A673 (cell line): ENCODE results near the gene THAP12. TPM values are rescaled to one million over a fixed set of nuclear protein-coding genes. Genes with fewer than 3 reads are reported as not detected.

ENCODE experiments used
- BruUV-seq: library from RNA; stranded (reverse); fragments of 400-500 nt; replicated peaks from 2 replicates; lab custom pipeline; 2021; lab: Mats Ljungman, UMichigan
- CTCF ChIA-PET: fragments of 300-600 bp; sonication (Branson Sonifier 250); formaldehyde crosslinking; loops from one replicate; lab custom pipeline; 2022; ENCODE audit warnings: antibody characterized with exemption; lab: Charles Lee
- POLR2A ChIA-PET: fragments of 300-600 bp; sonication (Branson Sonifier 250); formaldehyde crosslinking; loops from one replicate; lab custom pipeline; 2022; ENCODE audit warnings: antibody characterized with exemption; ENCODE audit not compliant: low non-redundant PET; lab: Charles Lee
- DNase-seq: peaks from one replicate; pipeline ENCODE4 v3.0.0-alpha.2; 2015; ENCODE audit warnings: low spot score
- H3K27ac ChIP-seq: fragments of 200-600 bp; sonication (generic); 2 replicates; pipeline ENCODE4 v1.5.1; 2016; ENCODE audit warnings: mixed run types, low read depth, mild to moderate bottlenecking, mixed read lengths, antibody characterized with exemption, low read length; ENCODE audit not compliant: poor library complexity, severe bottlenecking
- H3K27me3 ChIP-seq: fragments of 200-600 bp; sonication (generic); replicated peaks from 2 replicates; pipeline ENCODE4 v1.6.1; 2017; ENCODE audit warnings: mixed run types, low read depth, mild to moderate bottlenecking, mixed read lengths, antibody characterized with exemption, low read length; ENCODE audit not compliant: insufficient read depth, poor library complexity
- H3K36me3 ChIP-seq: fragments of 200-600 bp; sonication (generic); 2 replicates; pipeline ENCODE4 v1.6.1; 2016; ENCODE audit warnings: mixed run types, mild to moderate bottlenecking, mixed read lengths, antibody characterized with exemption, low read length; ENCODE audit not compliant: insufficient read depth, poor library complexity, severe bottlenecking
- H3K4me1 ChIP-seq: fragments of 200-600 bp; sonication (generic); 2 replicates; pipeline ENCODE4 v1.6.1; 2017; ENCODE audit warnings: mixed run types, mild to moderate bottlenecking, mixed read lengths, antibody characterized with exemption, low read length; ENCODE audit not compliant: insufficient read depth, poor library complexity, severe bottlenecking
- H3K4me3 ChIP-seq: fragments of 200-600 bp; sonication (generic); 2 replicates; pipeline ENCODE4 v1.5.1; 2016; ENCODE audit warnings: low read depth, mixed run types, mild to moderate bottlenecking, mixed read lengths, low read length; ENCODE audit not compliant: poor library complexity, severe bottlenecking
- H3K9me3 ChIP-seq: fragments of 200-600 bp; sonication (generic); 2 replicates; pipeline ENCODE4 v1.6.1; 2016; ENCODE audit warnings: mixed run types, low read depth, mild to moderate bottlenecking, mixed read lengths, antibody characterized with exemption, low read length; ENCODE audit not compliant: poor library complexity, severe bottlenecking
- CTCF ChIP-seq: fragments of 300-800, 200-600 bp; sonication (generic); conservative IDR thresholded peaks from 2 replicates; pipeline ENCODE4 v1.5.1; 2017; ENCODE audit warnings: low read depth, mild to moderate bottlenecking, antibody characterized with exemption, low read length, moderate library complexity, mixed read lengths
- EZH2 ChIP-seq: fragments of 200-600 bp; sonication (generic); IDR thresholded peaks from 2 replicates; pipeline ENCODE4 v1.6.1; 2017; ENCODE audit warnings: borderline replicate concordance, low read depth, mild to moderate bottlenecking, mixed read lengths, antibody characterized with exemption, low read length; ENCODE audit not compliant: poor library complexity, severe bottlenecking
- intact Hi-C: fragments of 100-400 bp; cut with micrococcal nuclease; formaldehyde crosslinking; loops from one replicate; pipeline ENCODE4 v1.10.0; 2022; ENCODE audit not compliant: unreplicated experiment
- total RNA-seq: library from RNA; stranded (reverse); gene quantifications from 2 replicates; pipeline ENCODE4 v1.2.3, GENCODE V29; 2021

Gene THAP12
- total RNA-seq, 1 experiment from 2014 or later: 53.1 TPM

- Histone ChIP-seq H3K27me3 (no peaks in the 10 kb centered on the region), H3K36me3 (no peaks in the 10 kb centered on the region), H3K4me3 (no peak overlapping the region), H3K27ac (no peak overlapping the region), H3K4me1 (no peaks in the 10 kb centered on the region), H3K9me3 (no peaks in the 10 kb centered on the region)
- BruUV-seq: no TSS peak
- ChIA-PET CTCF (no interaction called here), POLR2A (no interaction called here)
- no peak for DNase-seq
- no peak for TF ChIP-seq CTCF
- no peak for TF ChIP-seq EZH2
- intact Hi-C loops: no loop called here
Observed at GRCh38 chr11:76394411-76394810, 13.5 kb upstream of the THAP12 start.

GRCh38 chr11:76392870-76393269 is 11.9 kb upstream of the THAP12 start:
- ChIA-PET CTCF (interaction anchor here (0.7 kb wide), 1 partner anchor 10 kb away, joined by 5 read pairs; no protein-coding TSS in a partner anchor), POLR2A (no interaction called here)
- Histone ChIP-seq H3K4me1 (no peaks in the 10 kb centered on the region), H3K36me3 (no peaks in the 10 kb centered on the region), H3K27me3 (no peaks in the 10 kb centered on the region), H3K9me3 (no peaks in the 10 kb centered on the region), H3K4me3 (no peak overlapping the region), H3K27ac (no peak overlapping the region)
- TF ChIP-seq CTCF (no peak), EZH2 (no peak)
- intact Hi-C loops: no loop called here
- DNase-seq: no peak
- BruUV-seq: no TSS peak

GRCh38 chr11:76391811-76392475 is 11.0 kb upstream of the THAP12 start:
- CTCF ChIA-PET: interaction anchor here (0.7 kb wide), 1 partner anchor 11 kb away, joined by 5 read pairs; no protein-coding TSS in a partner anchor

More at GRCh38 chr11:76391811-76392475, 11.0 kb upstream of the THAP12 start:
- Histone ChIP-seq H3K36me3 (no peaks in the 10 kb centered on the region), H3K27ac (no peak overlapping the region), H3K4me3 (no peak overlapping the region), H3K9me3 (no peaks in the 10 kb centered on the region), H3K27me3 (no peaks in the 10 kb centered on the region), H3K4me1 (no peaks in the 10 kb centered on the region)
- no peak for DNase-seq
- no TSS peak for BruUV-seq
- POLR2A ChIA-PET: no interaction called here
- intact Hi-C loops: no loop called here
- no peak for TF ChIP-seq CTCF
- TF ChIP-seq EZH2: no peak
